Left renal cortex interstitium (tissue), 4 donors: ENCODE data around the gene CSRNP3. TPM values are rescaled to one million over a fixed set of nuclear protein-coding genes. Genes with fewer than 3 reads are reported as not detected.

Experiments used
- DNase-seq, 4 donors: peaks; one replicate each; pipeline ENCODE4 v3.0.0-alpha.2; 2013; ENCODE audit warnings: low read depth in 4 of 4, low spot score in 2 of 4, missing footprints in 1 of 4
- polyA plus RNA-seq, 4 donors: library from polyadenylated mRNA; unstranded; fragments of 120-200 nt; gene quantifications; one replicate each; pipeline ENCODE4 v1.2.1, GENCODE V29; 2013; ENCODE audit not compliant: insufficient read length in 4 of 4

Gene CSRNP3
- polyA plus RNA-seq, 4 donors, result 9.9 to 11.6 (median 10.4) TPM

DNA sequence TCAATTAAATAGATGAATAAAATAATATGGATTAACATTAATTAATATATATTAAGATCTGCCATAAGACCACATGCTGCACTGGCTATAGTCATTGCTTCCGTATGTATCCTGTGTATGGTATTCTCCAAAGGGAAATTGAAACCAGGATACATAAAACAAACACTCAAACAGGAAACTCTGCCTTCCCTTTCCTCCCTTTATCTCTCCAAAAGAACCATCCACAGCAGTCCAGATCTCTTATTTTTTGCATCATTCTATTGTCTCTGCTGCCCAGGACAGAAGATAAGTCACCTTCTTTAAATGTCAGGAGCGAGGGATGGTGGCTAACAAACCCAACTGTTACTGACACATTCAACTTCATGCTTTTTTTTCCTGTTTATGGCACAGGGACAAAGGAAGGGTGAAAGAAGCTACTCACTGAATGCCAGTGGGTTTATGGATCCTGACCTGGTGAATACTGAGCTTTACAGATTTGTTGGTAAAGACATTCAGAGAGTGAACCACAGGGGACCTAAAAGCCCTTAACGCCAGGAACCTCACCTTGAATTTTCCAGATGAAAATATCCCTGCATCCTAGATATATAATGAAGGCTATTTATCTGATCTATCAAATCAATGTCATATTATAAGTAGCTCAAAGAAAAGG lies 67.5 kb downstream of the CSRNP3 start:
- DNase-seq, result no peak

GRCh38 chr2:165539985-165540384 lies 70.5 kb downstream of the CSRNP3 start:
- DNase-seq, result no peak

GRCh38 chr2:165544897-165545296 lies 75.4 kb downstream of the CSRNP3 start:
- DNase-seq, result no peak

DNA sequence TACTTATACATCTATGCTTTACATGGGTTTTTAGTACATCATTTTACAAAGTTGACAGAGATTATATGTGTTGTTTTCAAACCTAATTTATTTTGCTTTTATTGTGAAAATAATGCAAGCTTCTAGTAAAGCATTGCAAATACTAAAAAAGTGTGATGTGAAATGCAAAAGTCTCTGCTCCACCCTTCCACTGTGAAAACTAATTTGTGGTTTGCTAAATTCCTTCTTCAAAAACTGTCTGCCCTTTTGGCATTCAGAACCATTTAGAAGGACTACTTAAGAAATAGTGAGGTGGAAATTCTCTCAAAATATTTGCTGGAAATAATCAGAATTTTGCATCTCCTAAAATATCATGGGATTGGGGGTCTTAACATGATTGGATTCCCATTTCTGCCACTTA lies 78.4 kb downstream of the CSRNP3 start:
- no peak for DNase-seq

- DNase-seq, result no peak
Observed at GRCh38 chr2:165549619-165550018, 80.1 kb downstream of the CSRNP3 start.

DNA sequence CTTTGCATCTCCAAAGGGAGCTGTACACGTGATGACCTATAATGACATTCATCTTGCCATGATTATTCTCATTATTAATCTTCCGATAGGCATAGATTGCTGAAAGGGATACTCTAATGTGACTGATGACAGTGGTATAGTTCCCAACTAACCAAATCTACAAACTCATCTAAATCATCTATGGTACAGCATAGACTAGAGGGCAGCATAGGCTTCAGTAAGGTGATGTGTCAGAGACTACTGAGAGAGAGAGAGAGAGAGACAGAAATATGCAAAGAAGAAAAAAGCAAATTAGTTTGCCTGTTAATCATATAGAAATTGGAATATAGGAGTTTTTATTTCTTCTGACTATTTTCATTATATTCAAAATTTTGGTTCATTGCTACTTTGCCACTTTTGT lies 89.3 kb downstream of the CSRNP3 start:
- DNase-seq, result no peak

- no peak for DNase-seq
Observed at GRCh38 chr2:165560377-165560988, 91.0 kb downstream of the CSRNP3 start.

- no peak for DNase-seq
Observed at GRCh38 chr2:165561516-165561915, 92.0 kb downstream of the CSRNP3 start.

GRCh38 chr2:165562233-165562632 lies 92.7 kb downstream of the CSRNP3 start:
- DNase-seq, result no peak

DNA sequence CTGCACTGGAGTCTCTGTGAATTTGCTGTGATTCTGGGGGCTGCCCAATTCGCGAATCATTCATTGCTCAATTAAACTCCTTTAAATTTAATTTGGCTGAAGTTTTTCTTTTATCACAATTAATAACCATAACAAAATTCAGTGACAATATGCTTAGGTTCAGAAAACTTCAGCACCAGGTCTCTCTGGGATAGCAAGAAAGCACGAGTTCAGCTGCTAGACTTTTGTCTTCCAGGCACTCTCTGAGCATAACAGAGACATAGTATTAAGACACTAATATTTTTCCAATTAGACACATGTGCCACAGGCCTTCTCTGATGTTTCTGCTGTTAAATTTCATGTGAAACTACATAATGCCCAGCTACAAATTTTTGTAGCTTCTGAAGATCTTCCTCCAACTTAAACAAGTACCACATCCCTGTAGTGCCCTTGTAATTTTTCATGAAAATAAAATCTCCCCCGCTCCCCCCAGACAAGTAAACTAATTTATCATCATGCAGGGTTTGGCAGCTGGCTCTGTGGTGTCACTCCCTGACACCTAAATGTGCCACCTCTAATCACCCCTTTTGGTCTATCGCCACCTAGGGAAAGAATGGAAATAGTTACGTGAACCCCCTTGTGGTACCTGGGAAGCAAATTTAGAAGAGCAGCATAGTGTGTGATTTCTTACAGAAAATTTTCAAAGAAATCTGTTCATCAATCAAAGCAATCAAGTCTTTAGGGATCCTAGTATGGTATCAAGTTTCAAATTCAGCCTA lies 94.1 kb downstream of the CSRNP3 start:
- DNase-seq, result no peak

GRCh38 chr2:165566008-165566407 lies 96.5 kb downstream of the CSRNP3 start:
- DNase-seq, result no peak

DNA sequence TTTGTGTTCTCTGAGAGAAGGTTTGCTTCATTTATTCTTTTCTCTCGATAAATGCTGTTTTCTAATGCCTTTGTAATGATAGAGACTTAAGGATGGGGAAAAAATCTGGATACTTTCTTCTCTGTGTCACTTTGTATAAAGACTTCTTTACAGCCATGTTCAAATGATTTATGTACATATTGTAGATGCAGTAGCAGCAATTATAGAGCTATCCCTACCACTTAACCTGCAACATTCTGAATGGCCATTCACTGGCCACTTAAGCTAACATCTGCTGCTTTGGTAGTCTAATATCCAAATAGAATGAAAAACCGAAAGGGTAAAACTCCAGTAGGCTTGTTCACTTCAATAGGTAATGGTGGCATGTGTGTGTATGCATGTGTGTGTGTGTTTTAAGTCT lies 97.8 kb downstream of the CSRNP3 start:
- DNase-seq, result no peak

DNA sequence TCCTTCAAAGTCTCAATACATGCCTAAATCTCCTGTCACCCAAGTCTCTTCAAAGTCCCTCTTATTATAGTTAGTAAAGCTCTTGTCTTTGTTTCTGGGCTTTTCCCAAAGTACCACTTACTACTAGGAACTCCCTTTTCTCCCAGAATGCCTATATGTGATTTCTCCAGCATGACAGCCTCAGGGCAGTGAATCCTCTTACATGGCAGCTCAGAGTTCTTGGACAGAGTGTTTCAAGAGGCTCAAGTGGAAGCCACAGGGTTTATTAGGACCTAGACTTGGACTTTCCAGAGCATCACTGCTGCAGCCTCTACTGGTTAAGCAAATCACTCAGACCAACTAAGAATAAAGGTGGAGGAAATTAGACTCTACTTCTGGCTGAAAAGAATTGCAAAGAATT lies 98.9 kb downstream of the CSRNP3 start:
- DNase-seq, result no peak

- no peak for DNase-seq
Observed at GRCh38 chr2:165571477-165571876, 102.0 kb downstream of the CSRNP3 start.

DNA sequence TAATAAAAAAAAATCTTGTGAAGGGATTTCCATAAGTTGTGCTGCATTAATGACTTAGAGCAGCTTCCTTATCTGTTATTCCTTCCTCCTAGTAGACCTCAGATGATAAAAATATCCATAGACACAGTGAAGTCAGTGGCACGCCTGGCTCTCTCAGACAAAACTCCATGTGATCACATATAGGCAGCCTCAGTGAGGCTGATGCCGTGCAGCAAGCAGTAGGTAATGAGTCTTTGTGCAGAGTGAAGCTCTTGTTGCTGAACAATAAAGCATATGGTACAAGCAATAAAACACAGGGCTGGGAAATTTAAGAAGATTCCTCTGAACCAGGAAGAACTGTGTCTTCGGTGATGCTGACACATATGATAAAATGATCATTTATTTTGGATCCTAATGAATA lies 102.7 kb downstream of the CSRNP3 start:
- DNase-seq, result no peak

DNA sequence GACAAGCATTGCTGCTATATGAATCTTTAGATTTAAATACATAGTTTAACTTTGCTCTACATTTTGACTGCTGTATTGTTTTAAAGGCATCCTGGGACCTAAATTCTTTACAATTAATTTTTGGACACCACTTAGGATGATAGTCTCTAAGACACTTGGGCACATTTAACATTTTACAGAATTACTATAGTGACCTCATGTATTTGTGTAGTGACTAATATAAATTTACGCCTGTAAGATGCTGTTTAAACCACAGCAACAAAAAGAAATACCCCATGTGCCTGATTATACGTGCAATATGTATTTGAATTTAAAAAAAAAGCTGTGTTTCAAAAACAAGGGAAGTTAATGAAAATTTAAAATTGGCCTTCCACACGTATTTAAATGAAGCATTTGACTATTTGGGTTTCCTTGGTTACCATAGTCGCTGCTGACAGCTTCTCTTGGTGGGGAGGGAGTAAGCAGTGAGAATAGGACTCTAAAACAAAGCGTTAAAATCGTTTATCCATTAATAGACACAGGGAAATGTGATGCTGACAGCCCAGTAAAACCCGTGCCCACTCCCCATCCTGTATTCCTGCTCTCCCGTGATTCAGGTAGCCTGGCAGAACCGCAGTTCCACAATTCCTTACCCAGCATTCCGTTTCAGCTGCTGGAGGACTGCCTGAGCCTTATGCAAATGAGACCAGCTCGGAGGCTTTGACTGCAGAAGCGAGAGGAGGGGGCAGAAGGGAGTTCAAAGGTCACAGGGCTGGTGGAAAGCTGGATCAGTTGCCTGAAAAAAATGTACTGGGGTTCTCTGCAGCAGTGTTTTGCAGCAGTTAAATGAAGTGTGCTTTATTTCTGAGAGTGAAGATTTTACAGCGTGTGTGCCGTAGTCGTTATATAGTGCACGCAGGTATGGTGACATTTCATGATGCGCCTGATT lies 104.3 kb downstream of the CSRNP3 start:
- DNase-seq, result peak; percentile 56 to 80 (median 66)

DNA sequence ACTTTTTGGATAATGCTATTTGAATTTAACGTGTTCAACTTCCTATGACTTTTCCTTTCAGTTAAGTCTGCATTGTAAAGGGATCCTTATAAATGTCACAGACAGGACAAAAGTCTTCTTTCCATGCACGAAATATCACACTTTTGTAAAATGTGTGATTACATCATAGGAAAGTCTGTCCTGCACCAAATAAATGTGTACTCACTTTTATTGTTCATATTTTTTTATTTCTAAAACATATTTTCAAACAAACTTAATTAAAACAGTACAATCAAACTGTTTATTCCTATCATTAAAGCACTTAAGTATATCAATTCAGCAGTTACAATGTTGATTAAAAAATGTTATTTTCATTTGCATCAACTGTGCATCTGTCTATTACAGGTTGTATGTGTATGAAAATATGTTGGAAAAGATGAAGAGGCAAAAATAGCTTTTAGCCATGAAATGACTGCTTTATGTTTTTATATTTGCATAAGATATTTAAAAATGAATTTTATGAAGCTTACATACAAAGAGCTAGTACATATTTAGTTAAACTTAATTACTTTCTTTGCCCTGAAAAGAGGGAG lies 105.6 kb downstream of the CSRNP3 start:
- DNase-seq, result no peak

- no peak for DNase-seq
Observed at GRCh38 chr2:165576409-165577154, 107.1 kb downstream of the CSRNP3 start.

DNA sequence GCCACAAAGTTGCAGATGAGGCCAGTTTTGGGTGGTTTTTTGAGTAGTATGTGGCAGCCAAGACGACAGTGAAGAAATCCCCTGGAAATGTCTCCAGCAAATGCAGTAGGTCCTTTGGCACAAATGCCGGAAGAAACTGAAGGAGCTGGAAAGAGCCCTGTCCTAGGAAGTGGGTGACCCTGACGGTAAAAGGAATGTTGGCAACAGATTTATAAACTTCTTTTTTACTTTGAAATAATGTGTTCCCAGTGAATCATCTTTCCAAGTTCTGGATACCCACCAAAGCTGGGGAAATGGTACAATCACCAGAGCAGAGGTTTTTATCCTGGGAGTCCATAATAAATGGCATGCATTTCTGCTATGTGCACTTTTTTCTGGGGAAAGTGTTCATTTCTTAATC lies 112.9 kb downstream of the CSRNP3 start:
- DNase-seq, result no peak
